Skeletal muscle cell (primary cell): Measurements from ENCODE around the gene TSEN15.
A peak's percentile ranks its signal among the peaks of the same experiment; 100 is the strongest.

Experiments
- DNase-seq: peaks from one replicate; pipeline ENCODE4 v3.0.0-alpha.2; 2010; ENCODE audit warnings: low read depth
- H3K4me3 ChIP-seq: 2 replicates; pipeline ENCODE4 v1.5.1; 2011; ENCODE audit warnings: low read depth, mild to moderate bottlenecking, control low read depth, low read length, moderate library complexity

Gene TSEN15

DNA sequence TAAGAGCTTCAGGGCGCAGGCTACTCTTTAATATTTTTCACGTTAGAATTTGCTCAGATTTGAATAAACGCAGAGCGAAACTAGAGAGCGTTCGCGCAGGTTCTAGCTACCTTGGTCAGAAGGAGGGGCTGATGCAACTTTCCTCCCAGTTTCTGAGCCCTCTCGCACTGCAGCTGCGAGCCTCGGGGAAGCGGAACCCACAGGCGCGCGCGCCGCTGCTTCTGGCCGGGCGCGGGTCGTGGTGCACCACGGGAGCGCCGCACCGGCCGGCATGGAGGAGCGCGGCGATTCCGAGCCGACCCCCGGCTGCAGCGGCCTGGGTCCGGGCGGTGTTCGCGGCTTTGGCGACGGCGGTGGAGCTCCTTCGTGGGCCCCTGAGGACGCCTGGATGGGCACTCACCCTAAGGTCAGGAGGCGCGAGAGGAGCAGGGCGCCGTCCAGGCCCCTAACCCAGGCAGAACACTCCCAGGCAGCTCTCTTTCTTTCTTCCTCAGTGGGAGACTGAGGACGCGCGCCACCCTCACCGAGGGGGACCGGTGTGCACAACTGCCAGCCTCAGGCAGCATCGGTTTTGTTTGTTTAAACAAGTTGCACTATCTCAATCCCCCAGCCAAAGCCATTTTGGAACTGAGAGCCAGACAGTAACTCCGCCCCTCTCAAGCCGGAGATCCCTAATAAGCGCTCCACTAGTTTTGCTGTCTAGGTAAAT is at the start of gene TSEN15:
TSEN15 (plus strand) TSS at position 246 of the 709 bp plus-strand sequence; CDS start at position 272, 26 bp downstream.
- H3K4me3 ChIP-seq = peak within 1 kb of the TSS; percentile 93
- no peak for DNase-seq

DNA sequence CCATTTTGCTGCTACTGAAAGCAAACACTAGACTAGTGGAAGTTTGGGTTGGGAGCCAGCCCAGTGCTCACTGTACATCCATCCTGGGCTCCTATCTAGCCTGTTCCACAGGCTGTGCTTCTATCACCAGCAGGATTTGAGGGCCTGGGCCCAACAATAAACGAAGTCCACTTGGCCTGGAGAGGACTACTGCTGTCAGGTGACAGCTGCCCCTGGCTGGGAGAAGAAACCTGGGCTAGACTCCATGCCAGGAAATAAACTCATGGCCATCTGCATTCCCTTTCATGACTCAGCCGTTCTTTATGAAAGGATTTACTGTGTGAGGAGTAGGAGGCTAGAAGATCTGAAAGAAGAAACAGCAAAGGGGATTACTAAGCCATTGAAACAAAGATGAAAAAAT is 49.5 kb upstream of the TSEN15 start:
- no peak overlapping the region for H3K4me3 ChIP-seq
- peak; percentile 79 for DNase-seq

DNA sequence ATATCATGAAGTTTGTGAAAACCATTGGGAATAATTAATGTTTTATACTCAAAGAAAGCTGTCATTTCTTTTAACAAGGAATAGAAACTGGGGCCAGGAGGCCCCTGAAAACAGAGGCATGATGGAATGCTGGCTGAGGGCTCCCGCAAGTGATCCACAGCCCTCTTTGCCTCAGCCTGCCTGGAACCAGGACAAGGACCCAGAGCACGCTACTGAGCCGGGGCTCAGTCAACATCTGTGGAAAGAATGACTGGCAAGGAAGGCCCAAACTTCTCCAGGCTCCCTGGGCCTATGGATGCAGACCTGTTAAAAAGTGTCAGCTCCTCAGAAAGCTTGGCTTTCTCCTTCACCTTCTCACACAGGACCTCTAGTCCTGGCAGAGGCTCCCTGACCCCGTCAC is 46.6 kb upstream of the TSEN15 start:
- no peak for DNase-seq
- H3K4me3 ChIP-seq = no peak overlapping the region

DNA sequence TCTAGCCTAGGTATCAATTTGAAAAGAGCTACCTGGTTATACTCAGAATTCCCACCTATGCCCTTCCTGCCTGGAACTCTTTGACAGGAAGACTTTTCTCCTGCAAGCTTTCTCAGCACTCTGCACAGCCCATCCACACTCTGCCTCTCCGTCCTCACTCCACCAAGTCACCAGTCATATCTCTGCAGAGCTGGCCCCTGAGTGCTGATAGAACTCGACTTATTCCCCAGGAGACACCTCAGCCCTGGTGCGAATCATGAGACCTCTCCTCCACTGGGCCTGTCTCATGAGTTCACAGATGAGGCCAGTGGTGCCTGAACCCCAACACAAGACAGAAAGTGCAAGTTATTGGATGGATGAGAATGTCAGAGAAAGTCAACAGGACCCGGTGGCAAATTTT is 46.0 kb upstream of the TSEN15 start:
- H3K4me3 ChIP-seq = no peak overlapping the region
- no peak for DNase-seq

DNA sequence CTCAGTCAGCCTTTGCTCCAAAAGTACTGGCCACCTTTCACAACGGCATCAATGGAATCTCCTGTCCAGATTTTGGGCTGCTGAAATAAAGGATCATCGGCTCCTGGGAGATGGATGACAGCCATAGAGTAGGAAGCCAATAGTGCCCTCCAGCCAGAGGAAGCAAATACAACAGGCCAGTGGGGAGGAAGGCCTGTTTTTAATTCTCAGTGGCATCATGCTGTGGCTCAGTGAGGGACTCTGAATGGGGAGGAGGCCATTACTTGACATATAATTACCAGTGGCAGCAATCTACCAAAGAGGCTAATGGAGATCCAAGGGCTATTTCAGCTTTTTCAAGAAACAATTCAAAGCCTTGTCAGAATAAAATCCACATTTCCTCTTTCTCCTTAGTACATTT is 40.7 kb upstream of the TSEN15 start:
- H3K4me3 ChIP-seq = no peak overlapping the region

DNA sequence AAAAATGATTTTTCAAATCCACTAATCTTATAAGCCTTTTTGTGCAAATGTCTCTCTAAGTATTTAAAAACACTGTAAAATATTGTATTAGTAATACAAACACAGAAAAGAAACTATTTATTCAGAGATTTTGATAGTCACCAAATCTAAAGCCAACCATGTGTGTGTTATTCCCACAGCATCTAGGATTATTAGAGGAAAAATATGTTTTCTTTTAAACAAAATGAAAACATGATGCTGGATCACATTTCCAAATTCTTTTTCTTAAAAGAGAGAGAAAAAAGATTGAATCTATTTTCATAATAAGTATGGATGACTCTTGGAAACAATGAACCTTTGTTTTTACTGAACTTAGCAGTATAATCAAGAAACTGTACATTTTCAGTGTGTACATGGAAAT is 39.3 kb upstream of the TSEN15 start:
- no peak for DNase-seq
- H3K4me3 ChIP-seq = no peak overlapping the region

More for the DNA sequence above, 40.7 kb upstream of the TSEN15 start:
- DNase-seq = no peak

DNA sequence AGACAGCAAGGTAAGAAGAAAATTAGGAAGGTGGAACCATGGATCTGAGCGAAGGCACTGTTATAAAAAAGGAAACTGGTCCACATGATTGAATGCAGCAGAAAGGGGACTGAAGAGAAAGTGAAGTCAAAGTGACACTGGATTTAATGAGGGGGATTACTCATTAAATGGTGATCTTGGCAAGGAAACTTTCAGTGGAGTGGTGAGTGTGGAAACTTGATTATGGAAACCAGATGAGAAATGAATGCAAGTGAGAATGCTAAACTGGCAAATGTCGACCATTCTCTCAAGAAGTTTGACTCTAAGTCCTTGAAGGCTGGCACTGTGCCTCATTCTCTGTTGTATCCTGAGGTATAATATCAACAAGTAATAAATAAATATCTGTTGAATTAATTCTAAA is 37.3 kb upstream of the TSEN15 start:
- H3K4me3 ChIP-seq = no peak overlapping the region
- DNase-seq = no peak

DNA sequence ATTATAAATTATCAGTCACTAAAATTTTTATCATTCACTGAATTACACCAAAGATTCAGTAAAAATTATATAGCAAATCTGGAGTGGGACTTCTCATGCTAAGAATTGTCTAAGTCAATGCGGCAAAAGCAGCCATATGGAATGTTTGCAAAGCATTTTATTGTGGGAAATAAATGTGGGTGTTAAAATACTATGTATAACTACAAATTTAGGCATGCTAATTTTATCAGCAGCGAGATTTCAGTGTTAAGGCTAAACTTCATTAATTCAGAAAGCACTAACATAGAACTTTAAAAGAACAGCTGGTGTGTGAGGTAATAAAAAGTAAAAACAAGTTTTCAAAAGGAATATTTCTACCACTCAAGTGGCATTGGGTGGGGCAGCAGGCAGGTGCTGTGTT is 35.4 kb upstream of the TSEN15 start:
- H3K4me3 ChIP-seq = no peak overlapping the region
- DNase-seq = no peak

DNA sequence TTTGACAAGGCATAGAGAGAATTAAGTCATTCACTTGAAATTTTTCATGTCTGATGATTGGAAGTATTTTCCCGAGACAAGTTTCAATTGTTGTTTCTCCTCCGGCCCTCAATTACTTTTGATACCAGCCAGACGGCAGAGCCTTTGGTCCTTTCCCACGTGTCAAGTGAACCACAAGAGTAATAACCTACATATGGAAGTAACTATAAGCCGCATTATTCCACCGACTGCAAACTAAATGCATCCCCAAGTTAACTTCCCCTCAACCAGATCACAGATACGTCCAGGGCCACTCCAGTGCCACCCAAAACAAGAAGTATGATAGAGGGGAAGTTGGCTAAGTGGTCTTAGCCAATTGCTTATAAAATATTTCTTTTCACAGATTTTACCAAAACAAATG is 34.2 kb upstream of the TSEN15 start:
- no peak overlapping the region for H3K4me3 ChIP-seq
- no peak for DNase-seq

DNA sequence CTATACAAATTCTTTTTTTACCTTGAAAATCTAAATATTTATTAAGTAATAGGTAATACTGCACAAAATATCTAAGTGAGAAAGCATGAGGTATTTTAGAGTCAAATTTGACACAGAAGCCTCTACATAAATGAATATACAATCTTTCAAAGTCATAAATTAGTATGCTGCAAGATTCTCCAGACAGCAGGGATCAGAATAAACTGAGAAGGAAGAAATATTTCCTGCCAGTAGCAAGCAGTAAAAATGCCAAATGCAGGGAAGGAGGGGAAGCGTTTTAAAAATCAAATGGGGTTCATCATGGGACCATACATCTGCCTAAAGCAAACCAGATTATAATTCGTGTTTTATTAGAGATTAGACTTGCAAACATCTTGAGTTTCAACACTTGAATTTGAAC is 32.9 kb upstream of the TSEN15 start:
- no peak overlapping the region for H3K4me3 ChIP-seq

DNA sequence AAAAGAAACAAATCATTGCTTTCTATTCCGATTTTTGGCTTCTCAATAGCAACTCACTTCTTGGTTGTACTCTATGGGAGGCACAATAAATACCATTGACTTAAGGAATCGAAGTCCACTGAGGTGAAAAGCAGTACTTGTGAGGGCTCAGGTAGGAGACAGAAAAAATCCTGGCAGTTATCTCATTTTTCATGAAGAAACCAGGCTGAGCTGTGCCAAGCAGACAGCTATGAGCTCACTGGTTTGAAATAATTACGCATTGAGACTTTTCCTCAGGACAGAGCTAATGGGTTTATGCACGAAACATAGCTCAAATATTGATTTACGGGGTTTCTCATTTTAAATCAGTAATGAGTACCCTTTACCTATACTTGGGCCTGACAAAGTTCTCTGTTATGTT is 32.5 kb upstream of the TSEN15 start:
- H3K4me3 ChIP-seq = no peak overlapping the region
- no peak for DNase-seq

More for the DNA sequence above, 32.9 kb upstream of the TSEN15 start:
- no peak for DNase-seq

DNA sequence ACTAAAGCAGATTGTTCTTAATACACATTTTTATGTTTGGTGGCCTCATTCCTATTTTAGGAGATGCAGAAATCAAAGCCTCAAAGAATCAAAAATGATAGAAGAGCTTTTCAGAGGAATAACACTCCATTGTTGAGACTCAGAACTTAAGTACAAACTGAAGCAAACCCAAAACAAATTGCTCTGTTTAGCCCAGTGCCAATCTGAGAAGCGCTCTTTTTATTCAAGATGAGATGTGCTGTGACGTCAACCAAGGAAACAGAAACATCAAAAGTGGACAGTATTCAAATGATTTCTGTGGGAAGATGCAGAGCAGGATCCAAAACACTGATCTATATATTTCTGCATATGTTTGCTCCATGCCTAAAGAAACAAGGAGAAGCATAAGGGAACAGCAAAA is 32.0 kb upstream of the TSEN15 start:
- H3K4me3 ChIP-seq = no peak overlapping the region
- no peak for DNase-seq

DNA sequence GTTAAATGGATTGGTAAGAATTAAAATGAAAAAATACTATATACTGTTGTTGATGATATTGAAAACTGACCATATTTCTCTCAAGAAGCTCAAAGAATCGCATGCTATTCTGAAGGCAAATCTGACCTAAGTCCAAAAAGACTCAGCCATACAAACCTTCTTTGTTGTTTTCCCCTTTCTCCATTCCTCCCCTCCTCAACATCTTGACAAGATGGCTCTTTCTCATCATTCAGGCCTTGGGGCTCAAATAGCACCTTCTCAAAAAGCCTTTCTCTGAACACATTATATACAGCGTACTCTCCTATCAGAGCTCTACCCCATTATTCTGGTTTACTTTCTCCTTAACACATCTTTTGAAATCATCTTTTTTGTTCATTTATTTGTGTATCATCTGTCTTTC is 31.2 kb upstream of the TSEN15 start:
- no peak overlapping the region for H3K4me3 ChIP-seq
- DNase-seq = no peak

DNA sequence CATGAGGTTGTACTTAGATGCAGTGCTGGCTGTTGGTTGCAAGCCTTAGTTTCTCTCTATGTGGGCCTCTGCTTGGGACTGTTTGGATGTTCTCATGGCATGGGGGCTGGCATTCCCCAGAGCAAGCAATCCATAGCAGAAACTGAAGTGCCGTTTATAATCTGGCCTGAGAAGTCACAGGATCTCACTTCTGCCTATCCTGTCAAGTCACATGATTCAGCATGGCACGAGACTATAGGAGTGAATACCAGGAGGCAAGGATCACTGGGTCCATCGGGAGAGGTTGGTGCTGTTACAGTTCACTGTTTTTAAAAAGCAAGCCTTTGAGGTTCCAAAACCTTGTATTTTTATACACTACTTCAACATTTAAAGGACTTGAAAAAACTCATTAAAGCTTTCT is 30.7 kb upstream of the TSEN15 start:
- DNase-seq = no peak
- H3K4me3 ChIP-seq = no peak overlapping the region

DNA sequence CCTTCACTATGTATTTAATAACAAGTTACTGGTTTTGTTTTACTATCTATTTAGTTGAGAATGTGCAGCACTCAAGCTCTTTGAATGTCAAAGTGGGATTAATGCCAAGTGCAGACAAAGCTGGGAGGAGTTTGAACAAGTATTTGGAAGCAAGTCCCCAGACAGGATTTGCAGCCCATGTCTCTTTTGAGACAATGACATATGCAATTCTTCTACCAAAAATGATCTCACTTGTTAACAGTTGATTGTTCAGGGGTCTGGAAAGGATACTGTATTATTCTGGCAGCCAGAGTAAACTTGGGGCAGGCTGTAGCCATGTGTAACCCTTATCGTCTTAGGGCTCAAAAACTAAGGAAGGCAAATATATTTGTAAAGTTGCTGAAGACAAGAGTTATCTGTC is 29.8 kb upstream of the TSEN15 start:
- H3K4me3 ChIP-seq = no peak overlapping the region
- DNase-seq = no peak

DNA sequence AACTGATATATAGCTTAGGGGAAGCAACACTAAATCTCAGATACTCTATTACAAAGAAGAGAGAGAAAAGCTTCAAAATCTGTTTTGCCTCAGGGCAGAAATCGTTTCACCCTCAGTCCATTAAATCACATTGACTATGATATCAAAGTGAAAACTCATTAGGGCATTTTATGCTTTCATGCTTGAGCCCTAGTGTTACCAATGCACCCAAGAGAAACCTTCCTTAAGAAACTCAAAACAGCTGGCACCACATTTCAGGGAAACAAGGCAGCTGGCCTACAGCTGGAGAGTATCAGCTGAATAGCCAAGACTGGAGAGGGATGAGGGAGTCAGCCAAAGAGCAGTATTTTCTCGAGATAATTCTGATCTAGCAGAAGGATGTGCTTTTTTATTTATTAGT is 28.9 kb upstream of the TSEN15 start:
- DNase-seq = no peak

DNA sequence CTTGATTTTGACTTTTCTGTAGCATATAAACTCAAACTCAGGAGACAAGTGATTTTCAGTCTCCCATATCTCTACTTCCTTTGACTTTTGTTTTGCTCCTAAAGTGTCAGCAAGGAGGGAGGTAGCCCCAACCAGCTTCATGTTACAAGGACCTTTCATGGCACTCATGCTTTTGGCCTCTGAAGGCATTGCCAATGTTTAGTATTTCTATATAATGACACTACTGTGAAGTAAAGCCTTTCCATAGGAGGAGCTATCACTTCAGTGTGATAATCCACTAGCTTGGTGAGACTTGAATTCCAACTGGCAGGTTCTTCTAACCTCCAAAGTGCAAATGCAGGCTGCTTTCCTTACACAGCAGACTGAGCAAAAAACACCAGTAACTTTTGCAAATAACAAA is 28.4 kb upstream of the TSEN15 start:
- DNase-seq = no peak
- no peak overlapping the region for H3K4me3 ChIP-seq

More for the DNA sequence above, 28.9 kb upstream of the TSEN15 start:
- no peak overlapping the region for H3K4me3 ChIP-seq

DNA sequence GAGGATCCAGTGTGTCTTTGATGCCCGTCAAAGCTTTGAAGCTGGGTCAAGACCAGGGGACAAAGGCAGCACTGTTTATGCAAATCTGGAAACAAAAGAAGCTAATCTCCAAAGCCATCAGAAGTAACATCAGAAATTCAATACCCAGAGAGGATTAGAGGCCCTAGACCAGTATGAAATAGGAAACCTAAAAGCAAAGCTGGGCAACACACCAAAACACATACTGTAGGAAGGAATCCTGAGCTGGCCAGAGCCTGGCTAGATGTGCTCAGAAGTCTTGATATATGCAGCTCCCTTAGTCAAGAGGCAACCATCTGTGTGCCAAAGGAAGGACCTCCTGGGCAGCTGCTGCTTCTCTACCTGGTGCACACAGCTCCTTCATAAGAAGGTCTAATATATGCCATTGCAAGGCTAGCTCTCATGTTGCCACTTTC is 26.3 kb upstream of the TSEN15 start:
- peak; percentile 73 for DNase-seq
- H3K4me3 ChIP-seq = no peak overlapping the region

DNA sequence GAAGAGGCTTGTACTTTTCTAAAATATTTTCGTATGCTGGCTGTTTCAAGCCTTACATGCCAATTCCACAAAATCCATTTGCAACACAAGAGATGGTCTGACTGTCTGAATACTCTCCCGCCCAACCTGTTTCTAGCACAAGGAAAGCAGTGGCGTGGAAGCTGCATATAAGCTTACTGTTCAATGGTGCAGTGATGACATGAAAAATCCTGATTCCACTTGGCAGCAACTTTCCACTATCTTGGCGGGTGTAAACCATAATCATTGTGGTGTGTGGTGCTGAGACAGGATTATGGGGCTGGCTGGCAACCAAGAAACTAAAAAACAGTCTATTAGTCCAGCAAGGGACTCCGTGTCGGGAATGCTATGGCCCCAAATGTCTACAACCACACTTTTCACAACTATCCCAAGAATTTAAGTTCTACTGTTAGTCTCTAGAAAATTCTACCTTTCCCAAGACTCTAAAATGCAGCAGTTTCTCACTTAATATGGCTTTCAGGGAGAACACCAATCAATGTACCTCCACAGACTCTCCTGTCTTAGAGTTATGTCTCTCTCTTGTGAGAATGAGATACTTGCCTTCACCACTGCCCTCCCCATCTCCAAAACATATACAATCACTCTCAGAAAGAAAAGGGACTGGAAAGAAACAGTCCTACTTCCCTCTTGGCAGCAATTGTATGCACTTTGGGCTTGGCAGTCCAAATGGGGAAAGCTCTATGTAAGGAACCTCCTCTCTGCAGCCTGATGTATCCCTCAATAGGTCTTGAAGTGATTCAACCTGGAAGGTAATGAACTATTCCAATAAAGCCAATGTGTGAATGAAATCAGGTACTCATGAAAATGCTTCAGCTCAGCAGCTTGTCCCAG is 23.5 kb upstream of the TSEN15 start:
- DNase-seq = no peak
- H3K4me3 ChIP-seq = no peak overlapping the region

DNA sequence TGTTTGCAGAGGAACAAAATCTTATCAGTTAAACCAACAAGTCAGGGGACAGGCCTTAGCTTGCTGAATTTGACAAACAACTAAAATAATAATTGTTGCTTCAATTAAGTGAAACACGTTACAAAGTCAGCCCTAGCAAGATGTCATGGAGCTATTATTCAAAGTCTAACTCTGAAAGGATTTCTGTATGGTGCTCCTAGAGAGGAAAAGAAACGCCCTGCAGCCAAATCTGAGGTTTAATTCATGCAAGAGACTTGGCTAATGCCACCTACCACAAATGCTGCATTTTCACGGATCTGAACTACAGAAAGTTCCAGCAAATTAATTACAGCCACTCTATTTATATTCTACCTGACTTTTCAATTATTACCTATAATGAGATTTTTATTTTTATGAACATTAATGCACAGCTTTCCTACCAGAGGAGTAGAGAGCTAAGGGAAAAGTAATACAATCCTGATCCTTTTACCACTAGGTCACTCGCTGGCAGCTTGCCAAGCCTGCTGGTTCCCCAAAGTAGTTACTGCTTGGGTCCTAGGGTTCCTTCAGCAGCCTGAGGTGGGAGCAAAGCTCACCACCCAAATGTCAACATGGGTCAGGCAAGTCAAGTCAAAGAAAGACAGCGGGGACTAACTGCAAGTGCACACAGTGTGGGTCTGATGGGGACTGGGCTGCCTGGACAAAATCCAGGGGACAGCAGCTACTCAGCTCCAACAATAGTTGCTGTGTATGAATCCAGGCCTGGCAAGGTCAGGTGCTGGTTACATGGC is 22.5 kb upstream of the TSEN15 start:
- DNase-seq = no peak
- H3K4me3 ChIP-seq = no peak overlapping the region
